ENCODE data around the gene TOB1. TPM values are rescaled to one million over a fixed set of nuclear protein-coding genes. Genes with fewer than 3 reads are reported as not detected.

The TOB1 gene
- total and polyA plus RNA-seq, 2 of the 4 experiments (the other 2 are of a cell fraction) = 4.3 to 9.0 TPM

DNA sequence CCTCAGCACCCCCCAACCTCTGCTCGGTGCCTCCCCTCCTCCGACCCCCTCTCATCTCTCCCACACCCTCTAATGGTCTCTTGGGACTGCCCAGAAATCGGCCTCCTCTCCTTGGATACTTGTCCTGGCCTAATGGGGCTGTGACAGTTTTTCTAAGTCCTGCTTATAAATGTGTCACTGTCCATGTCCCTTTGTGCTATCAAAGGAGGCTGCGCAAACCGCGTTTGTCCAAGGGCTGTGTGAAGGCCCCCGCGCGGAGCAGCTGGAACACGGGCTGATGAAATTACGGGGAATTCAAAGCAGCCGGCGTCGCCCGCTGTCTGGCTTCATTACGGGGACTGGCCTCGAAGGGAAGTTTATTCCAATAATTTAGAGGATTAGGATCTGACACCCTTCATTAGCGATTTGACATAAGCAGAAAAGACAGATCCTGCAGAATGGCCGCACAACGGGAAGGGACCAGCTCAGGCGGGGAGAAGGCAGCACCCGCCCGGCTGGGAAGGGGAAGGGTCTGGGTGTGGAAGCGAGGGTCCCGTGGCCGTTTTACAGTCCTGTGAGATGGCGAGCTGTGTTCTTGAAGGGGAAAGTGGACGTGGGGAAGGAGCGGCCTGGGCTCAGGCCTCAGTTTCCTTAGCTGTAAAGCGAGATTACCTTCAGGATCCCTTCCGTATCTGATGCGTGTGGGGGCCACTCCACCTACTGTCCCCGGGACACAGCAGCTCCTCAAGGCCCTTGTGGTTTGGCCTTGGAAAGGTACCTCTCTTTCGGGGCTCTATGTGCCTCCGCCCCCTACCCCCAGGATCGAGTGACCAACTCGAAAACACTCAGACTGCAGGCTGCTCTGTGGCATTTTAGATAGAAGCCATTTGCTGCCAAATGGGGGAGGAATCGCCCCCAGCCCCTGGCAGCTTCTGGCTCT lies 32.4 kb downstream of the TOB1 start:
- Histone ChIP-seq H3K79me1 (ENCODE audit: low read depth in 1 of 2, low read length in 2 of 2) (no peaks in the 10 kb centered on the region), H2BK5ac (ENCODE audit: low read depth, low read length, poor library complexity, severe bottlenecking) (no peak overlapping the region), H3K4me2 (ENCODE audit: low read depth, low read length) (no peak overlapping the region), H3K23ac (ENCODE audit: low read depth, low read length) (no peak overlapping the region), H4K5ac (ENCODE audit: low read depth, low read length) (no peak overlapping the region), H2AFZ (replicated peaks; ENCODE audit: low read length, poor library complexity) (no peak overlapping the region), H3K4me3 (ENCODE audit: insufficient read depth, low read depth, low read length) (no peak overlapping the region), H3K9ac (ENCODE audit: low read depth, low read length) (no peak overlapping the region), H3K56ac (ENCODE audit: extremely low read depth, insufficient read depth, low read length) (no peak overlapping the region), H3K9me3 (ENCODE audit: control insufficient read depth, insufficient read depth, low read length) (no peaks in the 10 kb centered on the region), H3K18ac (ENCODE audit: low read depth, low read length) (no peak overlapping the region), H3K36me3 (ENCODE audit: control insufficient read depth, insufficient read depth, low read length) (no peaks in the 10 kb centered on the region), H2AK9ac (replicated peaks; ENCODE audit: low read depth, low read length, poor library complexity) (no peak overlapping the region), H3K27me3 (ENCODE audit: control insufficient read depth, insufficient read depth, low read length) (peaks cover 7% of the 10 kb centered on the region; the same call in 1 of the 2 replicates), H2BK120ac (ENCODE audit: low read depth, low read length) (no peak overlapping the region), H3K4ac (ENCODE audit: low read depth, low read length) (no peak overlapping the region), H2AK5ac (ENCODE audit: low read depth, low read length) (no peak overlapping the region), H4K91ac (ENCODE audit: insufficient read depth, low read depth, low read length) (no peak overlapping the region), H2BK15ac (ENCODE audit: low read depth, low read length) (no peak overlapping the region), H3K14ac (replicated peaks; ENCODE audit: low read depth, low read length) (no peak overlapping the region), H3K9me1 (ENCODE audit: insufficient read depth, low read length) (no peaks in the 10 kb centered on the region), H4K8ac (ENCODE audit: low read depth in 2 of 2, low read length in 2 of 2) (no peak overlapping the region), H3K27ac (ENCODE audit: insufficient read depth, low read length) (no peak overlapping the region), H2BK20ac (ENCODE audit: low read depth, low read length) (no peak overlapping the region), H3K4me1 (ENCODE audit: control insufficient read depth, insufficient read depth, low read length) (peaks cover 4% of the 10 kb centered on the region; the same call in 1 of the 2 replicates), H4K20me1 (ENCODE audit: insufficient read depth, low read length) (no peaks in the 10 kb centered on the region; the same call in 1 of the 2 replicates)
- DNase-seq (no peak), ATAC-seq (ENCODE audit: low read depth) (no peak)
- intact Hi-C loops (cut with micrococcal nuclease) (no loop called here), dilution Hi-C loops (cut with HindIII; ENCODE audit: low sequenced_read_pairs, unreplicated experiment) (no loop called here), in situ Hi-C loops (cut with MboI; ENCODE audit: low sequenced_read_pairs) (no loop called here)
- TF ChIP-seq MAFK (IDR thresholded peaks at IDR 0.05; ENCODE audit: low read depth, low read length) (no peak), MXI1 (IDR thresholded peaks at IDR 0.05; ENCODE audit: borderline replicate concordance, low read depth, low read length) (no peak), NFE2L2 (IDR thresholded peaks at IDR 0.05; ENCODE audit: low read depth, low read length) (no peak), SMC3 (IDR thresholded peaks at IDR 0.05; ENCODE audit: low read depth, low read length) (no peak), POLR2A (IDR thresholded peaks at IDR 0.05; ENCODE audit: low read depth, low read length) (no peak), RCOR1 (IDR thresholded peaks at IDR 0.05; ENCODE audit: insufficient replicate concordance, low read length) (no peak), MAZ (IDR thresholded peaks at IDR 0.05; ENCODE audit: borderline replicate concordance, low read depth, low read length) (no peak), BHLHE40 (IDR thresholded peaks at IDR 0.05; ENCODE audit: low read depth, low read length) (no peak)
- TF ChIP-seq, protein P1, sequence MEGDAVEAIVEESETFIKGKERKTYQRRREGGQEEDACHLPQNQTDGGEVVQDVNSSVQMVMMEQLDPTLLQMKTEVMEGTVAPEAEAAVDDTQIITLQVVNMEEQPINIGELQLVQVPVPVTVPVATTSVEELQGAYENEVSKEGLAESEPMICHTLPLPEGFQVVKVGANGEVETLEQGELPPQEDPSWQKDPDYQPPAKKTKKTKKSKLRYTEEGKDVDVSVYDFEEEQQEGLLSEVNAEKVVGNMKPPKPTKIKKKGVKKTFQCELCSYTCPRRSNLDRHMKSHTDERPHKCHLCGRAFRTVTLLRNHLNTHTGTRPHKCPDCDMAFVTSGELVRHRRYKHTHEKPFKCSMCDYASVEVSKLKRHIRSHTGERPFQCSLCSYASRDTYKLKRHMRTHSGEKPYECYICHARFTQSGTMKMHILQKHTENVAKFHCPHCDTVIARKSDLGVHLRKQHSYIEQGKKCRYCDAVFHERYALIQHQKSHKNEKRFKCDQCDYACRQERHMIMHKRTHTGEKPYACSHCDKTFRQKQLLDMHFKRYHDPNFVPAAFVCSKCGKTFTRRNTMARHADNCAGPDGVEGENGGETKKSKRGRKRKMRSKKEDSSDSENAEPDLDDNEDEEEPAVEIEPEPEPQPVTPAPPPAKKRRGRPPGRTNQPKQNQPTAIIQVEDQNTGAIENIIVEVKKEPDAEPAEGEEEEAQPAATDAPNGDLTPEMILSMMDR (conservative IDR thresholded peaks at IDR 0.05; ENCODE audit: low read depth, low read length) = no peak
- TF ChIP-seq, protein P2, sequence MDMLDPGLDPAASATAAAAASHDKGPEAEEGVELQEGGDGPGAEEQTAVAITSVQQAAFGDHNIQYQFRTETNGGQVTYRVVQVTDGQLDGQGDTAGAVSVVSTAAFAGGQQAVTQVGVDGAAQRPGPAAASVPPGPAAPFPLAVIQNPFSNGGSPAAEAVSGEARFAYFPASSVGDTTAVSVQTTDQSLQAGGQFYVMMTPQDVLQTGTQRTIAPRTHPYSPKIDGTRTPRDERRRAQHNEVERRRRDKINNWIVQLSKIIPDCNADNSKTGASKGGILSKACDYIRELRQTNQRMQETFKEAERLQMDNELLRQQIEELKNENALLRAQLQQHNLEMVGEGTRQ (IDR thresholded peaks at IDR 0.05; ENCODE audit: low read depth, low read length) = no peak
- no TSS peak for BruUV-seq (replicated peaks)
- WGBS, 2 experiments (ENCODE audit: extremely low coverage in 2 of 2, insufficient read length in 1 of 2) = 84% methylated on average over 17 of the region's 38 CpGs; no CpG with 5 or more reads in 1 of the 2 experiments
- ChIA-PET POLR2A (ENCODE audit: unreplicated experiment) (no interaction called here), CTCF (interaction anchor here (0.7 kb wide), 1 partner anchor 51 kb away, joined by 3 read pairs; no protein-coding TSS in a partner anchor)
